Activated naive CD8-positive, alpha-beta T cell treated with anti-CD3 and anti-CD28 coated beads, Interleukin-2, amount 10 ng/mL, durations not matched to agents 7 days and 5 days (primary cell): ENCODE measurements around the gene SLC35F4. TPM values are rescaled to one million over a fixed set of nuclear protein-coding genes. Genes with fewer than 3 reads are reported as not detected.
"Not testable (repeated sequence)": the region's sequence is repeated elsewhere in the genome, so short reads cannot be mapped to it uniquely, and the experiment has no call there.

Experiments used
- ATAC-seq: fragments of 150-1000 bp; cut with Tn5 transposase; one replicate; pipeline ENCODE4 v1.10.0; 2021; ENCODE audit warnings: low read depth, moderate library complexity
- POLR2A ChIA-PET: fragments of 350-600 bp; sonication (Branson Sonifier 250); formaldehyde crosslinking; loops from one replicate; lab custom pipeline; 2021; ENCODE audit warnings: antibody characterized with exemption; lab: Charles Lee
- DNase-seq: peaks from one replicate; pipeline ENCODE4 v3.0.0; 2021
- H3K27ac Mint-ChIP-seq: one replicate; pipeline ENCODE4 v1.8.0; 2022; ENCODE audit warnings: mild to moderate bottlenecking, mixed read lengths
- H3K27me3 Mint-ChIP-seq: one replicate; pipeline ENCODE4 v1.8.0; 2022; ENCODE audit warnings: mild to moderate bottlenecking, moderate library complexity, mixed read lengths
- H3K36me3 Mint-ChIP-seq: one replicate; pipeline ENCODE4 v1.8.0; 2021; ENCODE audit warnings: mild to moderate bottlenecking, mixed read lengths
- H3K4me1 Mint-ChIP-seq: one replicate; pipeline ENCODE4 v1.8.0; 2021; ENCODE audit warnings: mixed read lengths
- H3K4me3 Mint-ChIP-seq: one replicate; pipeline ENCODE4 v1.8.0; 2022; ENCODE audit warnings: mild to moderate bottlenecking, moderate library complexity, mixed read lengths
- H3K9me3 Mint-ChIP-seq: one replicate; pipeline ENCODE4 v1.8.0; 2021; ENCODE audit warnings: mixed read lengths
- total RNA-seq, 2 experiments: library from RNA; stranded (reverse); gene quantifications; one replicate each; pipeline ENCODE4 v1.2.3, GENCODE V29; 2021

The SLC35F4 gene
- total RNA-seq, 2 experiments from 2014 or later: not detected

GRCh38 chr14:57714487-57714931 is 151.4 kb downstream of the SLC35F4 start:
- DNase-seq (no peak), ATAC-seq (no peak)
- peaks cover 1% of the 10 kb centered on the region for H3K4me1 Mint-ChIP-seq
- no peaks in the 10 kb centered on the region for H3K36me3 Mint-ChIP-seq
- no peaks in the 10 kb centered on the region for H3K27me3 Mint-ChIP-seq
- no peak overlapping the region for H3K4me3 Mint-ChIP-seq
- no peaks in the 10 kb centered on the region for H3K9me3 Mint-ChIP-seq
- H3K27ac Mint-ChIP-seq: no peak overlapping the region
- POLR2A ChIA-PET: no interaction called here

- H3K4me3 Mint-ChIP-seq: no peak overlapping the region
- ATAC-seq: no peak
- no peaks in the 10 kb centered on the region for H3K27me3 Mint-ChIP-seq
- POLR2A ChIA-PET: no interaction called here
- no peaks in the 10 kb centered on the region for H3K36me3 Mint-ChIP-seq
- peaks cover 7% of the 10 kb centered on the region for H3K9me3 Mint-ChIP-seq
- no peak for DNase-seq
- H3K27ac Mint-ChIP-seq: no peak overlapping the region
- H3K4me1 Mint-ChIP-seq: peaks cover 1% of the 10 kb centered on the region
Observed at GRCh38 chr14:57712698-57713097, 153.2 kb downstream of the SLC35F4 start.

GRCh38 chr14:57712102-57712501 is 153.8 kb downstream of the SLC35F4 start:
- no peak overlapping the region for H3K4me3 Mint-ChIP-seq
- ATAC-seq (no peak), DNase-seq (no peak)
- peaks cover 1% of the 10 kb centered on the region for H3K4me1 Mint-ChIP-seq
- no peak overlapping the region for H3K27ac Mint-ChIP-seq
- no peaks in the 10 kb centered on the region for H3K27me3 Mint-ChIP-seq
- POLR2A ChIA-PET: no interaction called here
- H3K9me3 Mint-ChIP-seq: peaks cover 7% of the 10 kb centered on the region
- no peaks in the 10 kb centered on the region for H3K36me3 Mint-ChIP-seq

- peaks cover 7% of the 10 kb centered on the region for H3K9me3 Mint-ChIP-seq
- no peaks in the 10 kb centered on the region for H3K27me3 Mint-ChIP-seq
- POLR2A ChIA-PET: no interaction called here
- H3K36me3 Mint-ChIP-seq: no peaks in the 10 kb centered on the region
- H3K27ac Mint-ChIP-seq: no peak overlapping the region
- ATAC-seq (no peak), DNase-seq (no peak)
- peaks cover 1% of the 10 kb centered on the region for H3K4me1 Mint-ChIP-seq
- H3K4me3 Mint-ChIP-seq: no peak overlapping the region
Observed at GRCh38 chr14:57709909-57710308, 156.0 kb downstream of the SLC35F4 start.

- H3K27me3 Mint-ChIP-seq, H3K36me3 Mint-ChIP-seq, H3K4me3 Mint-ChIP-seq, ATAC-seq, H3K27ac Mint-ChIP-seq, H3K4me1 Mint-ChIP-seq, POLR2A ChIA-PET, H3K9me3 Mint-ChIP-seq, DNase-seq: not testable (repeated sequence)
Observed at GRCh38 chr14:57709086-57709485, 156.8 kb downstream of the SLC35F4 start.

- DNase-seq (no peak), ATAC-seq (no peak)
- H3K36me3 Mint-ChIP-seq: no peaks in the 10 kb centered on the region
- no peaks in the 10 kb centered on the region for H3K4me1 Mint-ChIP-seq
- H3K4me3 Mint-ChIP-seq: no peak overlapping the region
- POLR2A ChIA-PET: no interaction called here
- H3K27ac Mint-ChIP-seq: no peak overlapping the region
- no peaks in the 10 kb centered on the region for H3K27me3 Mint-ChIP-seq
- peaks cover 7% of the 10 kb centered on the region for H3K9me3 Mint-ChIP-seq
Observed at GRCh38 chr14:57707219-57707618, 158.7 kb downstream of the SLC35F4 start.

- POLR2A ChIA-PET: no interaction called here
- peaks cover 7% of the 10 kb centered on the region for H3K9me3 Mint-ChIP-seq
- H3K27me3 Mint-ChIP-seq: no peaks in the 10 kb centered on the region
- no peaks in the 10 kb centered on the region for H3K36me3 Mint-ChIP-seq
- no peaks in the 10 kb centered on the region for H3K4me1 Mint-ChIP-seq
- no peak for DNase-seq
- no peak overlapping the region for H3K4me3 Mint-ChIP-seq
- no peak overlapping the region for H3K27ac Mint-ChIP-seq
- ATAC-seq: no peak
Observed at GRCh38 chr14:57704763-57705162, 161.1 kb downstream of the SLC35F4 start.

- H3K27me3 Mint-ChIP-seq: no peaks in the 10 kb centered on the region
- POLR2A ChIA-PET: no interaction called here
- H3K4me1 Mint-ChIP-seq: no peaks in the 10 kb centered on the region
- no peak overlapping the region for H3K27ac Mint-ChIP-seq
- H3K4me3 Mint-ChIP-seq: no peak overlapping the region
- ATAC-seq (no peak), DNase-seq (no peak)
- no peaks in the 10 kb centered on the region for H3K36me3 Mint-ChIP-seq
- H3K9me3 Mint-ChIP-seq: no peaks in the 10 kb centered on the region
Observed at GRCh38 chr14:57699947-57700346, 165.9 kb downstream of the SLC35F4 start.

GRCh38 chr14:57692671-57693070 is 173.2 kb downstream of the SLC35F4 start:
- peaks cover 2% of the 10 kb centered on the region for H3K27me3 Mint-ChIP-seq
- H3K4me1 Mint-ChIP-seq: no peaks in the 10 kb centered on the region
- H3K27ac Mint-ChIP-seq: no peak overlapping the region
- H3K9me3 Mint-ChIP-seq: peaks cover 5% of the 10 kb centered on the region
- no peaks in the 10 kb centered on the region for H3K36me3 Mint-ChIP-seq
- DNase-seq (no peak), ATAC-seq (no peak)
- H3K4me3 Mint-ChIP-seq: no peak overlapping the region
- POLR2A ChIA-PET: no interaction called here

GRCh38 chr14:57687416-57687815 is 178.5 kb downstream of the SLC35F4 start:
- Mint-ChIP-seq H3K27ac (no peak overlapping the region), H3K36me3 (no peaks in the 10 kb centered on the region), H3K4me3 (no peak overlapping the region), H3K27me3 (peaks cover 2% of the 10 kb centered on the region), H3K9me3 (peaks cover 5% of the 10 kb centered on the region), H3K4me1 (no peaks in the 10 kb centered on the region)
- ATAC-seq: no peak
- DNase-seq: no peak
- POLR2A ChIA-PET: no interaction called here

GRCh38 chr14:57686304-57686703 is 179.6 kb downstream of the SLC35F4 start:
- POLR2A ChIA-PET: no interaction called here
- peaks cover 2% of the 10 kb centered on the region for H3K9me3 Mint-ChIP-seq

GRCh38 chr14:57671021-57671420 is 194.9 kb downstream of the SLC35F4 start:
- no peak for ATAC-seq
- DNase-seq: no peak
- no peaks in the 10 kb centered on the region for H3K4me1 Mint-ChIP-seq
- peaks cover 3% of the 10 kb centered on the region for H3K9me3 Mint-ChIP-seq
- H3K27me3 Mint-ChIP-seq: no peaks in the 10 kb centered on the region
- H3K4me3 Mint-ChIP-seq: no peak overlapping the region
- POLR2A ChIA-PET: no interaction called here
- H3K27ac Mint-ChIP-seq: no peak overlapping the region
- H3K36me3 Mint-ChIP-seq: no peaks in the 10 kb centered on the region

More at GRCh38 chr14:57686304-57686703, 179.6 kb downstream of the SLC35F4 start:
- peaks cover 2% of the 10 kb centered on the region for H3K27me3 Mint-ChIP-seq
- ATAC-seq (no peak), DNase-seq (no peak)
- H3K27ac Mint-ChIP-seq: no peak overlapping the region
- H3K4me3 Mint-ChIP-seq: no peak overlapping the region
- no peaks in the 10 kb centered on the region for H3K36me3 Mint-ChIP-seq
- no peaks in the 10 kb centered on the region for H3K4me1 Mint-ChIP-seq

GRCh38 chr14:57660208-57660607 is 205.7 kb downstream of the SLC35F4 start:
- Mint-ChIP-seq H3K27ac (no peak overlapping the region), H3K4me1 (no peaks in the 10 kb centered on the region), H3K27me3 (no peaks in the 10 kb centered on the region), H3K36me3 (no peaks in the 10 kb centered on the region), H3K9me3 (no peaks in the 10 kb centered on the region), H3K4me3 (no peak overlapping the region)
- ATAC-seq: no peak
- no peak for DNase-seq
- POLR2A ChIA-PET: no interaction called here

GRCh38 chr14:57659052-57659451 is 206.8 kb downstream of the SLC35F4 start:
- H3K27ac Mint-ChIP-seq: no peak overlapping the region
- POLR2A ChIA-PET: no interaction called here
- no peak overlapping the region for H3K4me3 Mint-ChIP-seq
- H3K9me3 Mint-ChIP-seq: no peaks in the 10 kb centered on the region
- no peaks in the 10 kb centered on the region for H3K27me3 Mint-ChIP-seq
- no peaks in the 10 kb centered on the region for H3K4me1 Mint-ChIP-seq
- no peaks in the 10 kb centered on the region for H3K36me3 Mint-ChIP-seq
- ATAC-seq (no peak), DNase-seq (no peak)

- H3K4me1 Mint-ChIP-seq: no peaks in the 10 kb centered on the region
- no peak overlapping the region for H3K4me3 Mint-ChIP-seq
- ATAC-seq: no peak
- no peaks in the 10 kb centered on the region for H3K9me3 Mint-ChIP-seq
- POLR2A ChIA-PET: no interaction called here
- no peak overlapping the region for H3K27ac Mint-ChIP-seq
- no peak for DNase-seq
- no peaks in the 10 kb centered on the region for H3K27me3 Mint-ChIP-seq
- no peaks in the 10 kb centered on the region for H3K36me3 Mint-ChIP-seq
Observed at GRCh38 chr14:57657487-57657886, 208.4 kb downstream of the SLC35F4 start.
